Lower leg skin (tissue), 4 donors: Measurements from ENCODE around the gene SPAG4. TPM values are rescaled to one million over a fixed set of nuclear protein-coding genes. Genes with fewer than 3 reads are reported as not detected.

ENCODE experiments used
- DNase-seq, 2 donors: peaks; one replicate each; pipeline ENCODE4 v3.0.0-alpha.2; 2019; ENCODE audit warnings: low spot score in 2 of 2
- H3K4me3 ChIP-seq: fragments of 200-600 bp; sonication (generic); 2 replicates; pipeline ENCODE4 v1.5.1; 2017; ENCODE audit warnings: mild to moderate bottlenecking, low read depth; ENCODE audit not compliant: poor library complexity, severe bottlenecking
- POLR2A ChIP-seq, 2 donors: fragments of 450-650 bp; IDR thresholded peaks; one replicate each; pipeline ENCODE4 v1.6.1; 2016 to 2017; ENCODE audit warnings: antibody characterized with exemption in 2 of 2, mild to moderate bottlenecking in 1 of 2, moderate library complexity in 1 of 2
- WGBS, 2 donors: methylation state at CpG; one replicate each; pipeline ENCODE4 v1.1.5; 2018; 5-methylcytosine and 5-hydroxymethylcytosine counted together
- intact Hi-C: fragments of 100-400 bp; cut with DNase I; formaldehyde crosslinking; loops from one replicate; pipeline ENCODE4 v1.15.0; 2023; ENCODE audit warnings: low total_unique reads
- total RNA-seq, 4 donors: library from RNA; depleted of rRNA; stranded (reverse); fragments of >200 nt; gene quantifications; one replicate each; pipeline ENCODE4 v1.1.0, GENCODE V29; 2016
- TF ChIP-seq, protein P1 (sequence below), 3 donors: fragments of 450-650 bp; IDR thresholded peaks; one replicate each; pipeline ENCODE4 v1.5.1; 2016; ENCODE audit warnings: antibody characterized with exemption in 3 of 3, mild to moderate bottlenecking in 3 of 3, moderate library complexity in 2 of 3

SPAG4 gene
- total RNA-seq, 4 donors from 2014 or later: 1.2 to 2.5 (median 1.9) TPM; not detected in 1

- TF ChIP-seq, protein P1, sequence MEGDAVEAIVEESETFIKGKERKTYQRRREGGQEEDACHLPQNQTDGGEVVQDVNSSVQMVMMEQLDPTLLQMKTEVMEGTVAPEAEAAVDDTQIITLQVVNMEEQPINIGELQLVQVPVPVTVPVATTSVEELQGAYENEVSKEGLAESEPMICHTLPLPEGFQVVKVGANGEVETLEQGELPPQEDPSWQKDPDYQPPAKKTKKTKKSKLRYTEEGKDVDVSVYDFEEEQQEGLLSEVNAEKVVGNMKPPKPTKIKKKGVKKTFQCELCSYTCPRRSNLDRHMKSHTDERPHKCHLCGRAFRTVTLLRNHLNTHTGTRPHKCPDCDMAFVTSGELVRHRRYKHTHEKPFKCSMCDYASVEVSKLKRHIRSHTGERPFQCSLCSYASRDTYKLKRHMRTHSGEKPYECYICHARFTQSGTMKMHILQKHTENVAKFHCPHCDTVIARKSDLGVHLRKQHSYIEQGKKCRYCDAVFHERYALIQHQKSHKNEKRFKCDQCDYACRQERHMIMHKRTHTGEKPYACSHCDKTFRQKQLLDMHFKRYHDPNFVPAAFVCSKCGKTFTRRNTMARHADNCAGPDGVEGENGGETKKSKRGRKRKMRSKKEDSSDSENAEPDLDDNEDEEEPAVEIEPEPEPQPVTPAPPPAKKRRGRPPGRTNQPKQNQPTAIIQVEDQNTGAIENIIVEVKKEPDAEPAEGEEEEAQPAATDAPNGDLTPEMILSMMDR (IDR thresholded peaks at IDR 0.05): no peak
- no peak for TF ChIP-seq POLR2A (IDR thresholded peaks at IDR 0.05)
- 89 to 90% methylated on average over 11 of the region's 11 CpGs for WGBS, 2 donors
- intact Hi-C loops: no loop called here
- no peak for DNase-seq
- H3K4me3 ChIP-seq: no peak overlapping the region
These were observed 5.4 kb downstream of the SPAG4 start for GRCh38 chr20:35620818-35621559.

DNA sequence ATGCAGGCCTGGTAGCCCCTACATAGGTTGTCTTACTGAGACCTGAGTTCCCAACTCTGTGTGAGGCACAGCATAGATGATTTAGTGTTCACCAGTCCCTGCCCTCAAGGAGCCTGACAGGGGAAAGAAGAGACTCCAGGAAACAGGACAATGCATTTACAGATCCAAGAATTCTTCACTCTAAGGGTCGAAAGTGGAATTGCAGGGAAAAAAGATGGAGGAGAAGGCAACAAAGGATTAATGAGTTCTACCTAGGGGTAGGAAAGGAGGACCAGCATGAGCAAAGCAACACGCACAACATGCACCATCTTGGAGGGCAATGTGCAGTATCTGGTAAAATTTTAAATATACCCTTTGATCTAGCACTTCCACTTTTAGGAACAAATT lies 5.9 kb downstream of the SPAG4 start:
- no peak for TF ChIP-seq POLR2A (IDR thresholded peaks at IDR 0.05)
- TF ChIP-seq, protein P1 (IDR thresholded peaks at IDR 0.05): no peak
- WGBS, 2 donors: 93 to 95% methylated on average over 2 of the region's 2 CpGs
- intact Hi-C loops: no loop called here

GRCh38 chr20:35625584-35626385 lies 10.2 kb downstream of the SPAG4 start:
- TF ChIP-seq, protein P1 (IDR thresholded peaks at IDR 0.05): no peak
- TF ChIP-seq POLR2A (IDR thresholded peaks at IDR 0.05): no peak
- no peak overlapping the region for H3K4me3 ChIP-seq
- intact Hi-C loops: no loop called here
- WGBS, 2 donors: 89 to 95% methylated on average over 6 of the region's 6 CpGs
- peak in 1 of 2 donors; percentile 72 for DNase-seq

More for the DNA sequence above, 5.9 kb downstream of the SPAG4 start:
- DNase-seq: no peak
- H3K4me3 ChIP-seq: no peak overlapping the region

DNA sequence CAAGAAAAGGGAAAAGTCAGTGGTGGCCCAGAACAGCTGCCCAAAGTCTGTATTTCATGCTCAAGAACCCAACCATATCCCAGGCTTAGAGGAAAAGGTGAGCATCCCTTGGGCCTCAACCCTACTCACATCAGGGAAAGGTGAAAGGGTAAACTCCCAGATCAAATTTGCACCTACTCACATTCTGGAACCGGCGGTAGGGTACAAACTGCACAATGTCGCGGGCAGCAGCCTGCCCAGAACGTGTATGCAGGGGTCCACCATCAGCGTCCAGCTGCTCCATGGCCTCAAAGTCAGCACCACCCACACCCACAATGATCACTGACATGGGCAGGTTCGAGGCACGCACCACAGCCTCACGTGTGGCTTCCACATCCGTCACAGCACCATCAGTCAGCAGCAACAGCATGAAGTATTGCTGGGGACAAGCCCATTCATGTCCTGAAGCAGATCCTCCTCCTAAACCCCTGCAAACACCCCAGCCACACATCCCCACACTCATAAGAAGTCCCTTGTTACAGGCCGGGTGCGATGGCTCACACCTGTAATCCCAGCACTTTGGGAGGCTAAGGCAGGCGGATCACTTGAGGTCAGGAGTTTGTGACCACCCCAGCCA lies 10.9 kb downstream of the SPAG4 start:
- DNase-seq: peak in 1 of 2 donors; percentile 67
- no peak overlapping the region for H3K4me3 ChIP-seq
- TF ChIP-seq POLR2A (IDR thresholded peaks at IDR 0.05): no peak
- TF ChIP-seq, protein P1 (IDR thresholded peaks at IDR 0.05): no peak
- intact Hi-C loops: no loop called here
- WGBS, 2 donors: 80 to 95% methylated on average over 10 to 13 of the region's 13 CpGs

- no peak overlapping the region for H3K4me3 ChIP-seq
- 92 to 96% methylated on average over 8 of the region's 8 CpGs for WGBS, 2 donors
- DNase-seq: peak in 1 of 2 donors; percentile 68
- TF ChIP-seq, protein P1 (IDR thresholded peaks at IDR 0.05): no peak
- TF ChIP-seq POLR2A (IDR thresholded peaks at IDR 0.05): no peak
- intact Hi-C loops: no loop called here
These were observed 11.5 kb downstream of the SPAG4 start for GRCh38 chr20:35627121-35627520.
